GM23248 (cell line): ENCODE results near the gene LSAMP. TPM values are rescaled to one million over a fixed set of nuclear protein-coding genes. Genes with fewer than 3 reads are reported as not detected.

Experiments used
- DNase-seq: peaks from one replicate; pipeline ENCODE4 v3.0.0-alpha.2; 2015
- H2AFZ ChIP-seq: fragments of 200-600 bp; sonication (generic); 2 replicates; pipeline ENCODE4 v1.6.1; 2016; ENCODE audit warnings: antibody characterized with exemption
- H3F3A ChIP-seq: fragments of 200-600 bp; sonication (generic); 2 replicates; pipeline ENCODE4 v1.6.1; 2016; ENCODE audit warnings: mild to moderate bottlenecking, antibody characterized with exemption, mixed run types; ENCODE audit not compliant: insufficient read depth
- H3K27ac ChIP-seq: fragments of 200-600 bp; sonication (generic); 2 replicates; pipeline ENCODE4 v1.5.1; 2016; ENCODE audit warnings: mild to moderate bottlenecking
- H3K27me3 ChIP-seq: fragments of 200-600 bp; sonication (generic); replicated peaks from 2 replicates; pipeline ENCODE4 v1.6.1; 2016; ENCODE audit warnings: mild to moderate bottlenecking; ENCODE audit not compliant: insufficient read depth
- H3K36me3 ChIP-seq: fragments of 200-600 bp; sonication (generic); 2 replicates; pipeline ENCODE4 v1.6.1; 2016; ENCODE audit warnings: low read depth, mild to moderate bottlenecking
- H3K4me1 ChIP-seq: fragments of 200-600 bp; sonication (generic); 2 replicates; pipeline ENCODE4 v1.6.1; 2016; ENCODE audit warnings: mild to moderate bottlenecking; ENCODE audit not compliant: insufficient read depth
- H3K4me2 ChIP-seq: fragments of 200-600 bp; sonication (generic); one replicate; pipeline ENCODE4 v1.6.1; 2016; ENCODE audit warnings: mild to moderate bottlenecking; ENCODE audit not compliant: unreplicated experiment
- H3K4me3 ChIP-seq: fragments of 200-600 bp; sonication (generic); 2 replicates; pipeline ENCODE4 v1.5.1; 2016; ENCODE audit warnings: mild to moderate bottlenecking
- H3K79me2 ChIP-seq: fragments of 200-600 bp; sonication (generic); 2 replicates; pipeline ENCODE4 v1.6.1; 2016; ENCODE audit warnings: mild to moderate bottlenecking; ENCODE audit not compliant: insufficient read depth
- H3K9ac ChIP-seq: fragments of 200-600 bp; sonication (generic); 2 replicates; pipeline ENCODE4 v1.6.1; 2016; ENCODE audit warnings: mild to moderate bottlenecking
- H3K9me2 ChIP-seq: fragments of 200-600 bp; sonication (generic); 2 replicates; pipeline ENCODE4 v1.6.1; 2016; ENCODE audit warnings: mixed run types, mild to moderate bottlenecking, moderate library complexity; ENCODE audit not compliant: insufficient read depth
- H3K9me3 ChIP-seq: fragments of 200-600 bp; sonication (generic); one replicate; pipeline ENCODE4 v1.6.1; 2017; ENCODE audit warnings: low read depth
- H4K20me1 ChIP-seq: fragments of 200-600 bp; sonication (generic); 2 replicates; pipeline ENCODE4 v1.6.0; 2016; ENCODE audit not compliant: insufficient read depth
- EZH2 ChIP-seq: fragments of 200-600 bp; sonication (generic); IDR thresholded peaks from 2 replicates; pipeline ENCODE4 v1.6.1; 2018; ENCODE audit warnings: antibody characterized with exemption, mild to moderate bottlenecking; ENCODE audit not compliant: insufficient read depth, poor library complexity, severe bottlenecking
- EZH2phosphoT487 ChIP-seq: fragments of 200-600 bp; sonication (generic); IDR thresholded peaks from 2 replicates; pipeline ENCODE4 v1.6.1; 2018; ENCODE audit warnings: antibody characterized with exemption, moderate library complexity, mild to moderate bottlenecking, low read depth; ENCODE audit not compliant: insufficient read depth
- WGBS, 2 experiments: methylation state at CpG; one replicate each; pipeline ENCODE4 v1.1.6; 2015 to 2017; ENCODE audit warnings: low lambda C conversion rate in 2 of 2, low coverage in 1 of 2; ENCODE audit errors: missing lambda C conversion rate in 2 of 2; 5-methylcytosine and 5-hydroxymethylcytosine counted together
- in situ Hi-C: fragments of 300-500 bp; cut with MboI; formaldehyde crosslinking; loops from 2 replicates; pipeline ENCODE4 v1.15.0; 2020
- polyA plus RNA-seq: library from polyadenylated mRNA; unstranded; fragments of >200 nt; fragmentation: Nextera tagmentation; extraction: Ambion mirVana; gene quantifications from 2 replicates; pipeline ENCODE4 v1.2.1, GENCODE V29; 2016
- total RNA-seq: library from RNA; depleted of rRNA; stranded (reverse); fragments of >200 nt; shearing (Covaris generic); gene quantifications from 2 replicates; pipeline ENCODE4 v1.2.3, GENCODE V29; 2014

Gene LSAMP
- total and polyA plus RNA-seq, 2 experiments from 2014 or later: 4.5 to 9.3 TPM

DNA sequence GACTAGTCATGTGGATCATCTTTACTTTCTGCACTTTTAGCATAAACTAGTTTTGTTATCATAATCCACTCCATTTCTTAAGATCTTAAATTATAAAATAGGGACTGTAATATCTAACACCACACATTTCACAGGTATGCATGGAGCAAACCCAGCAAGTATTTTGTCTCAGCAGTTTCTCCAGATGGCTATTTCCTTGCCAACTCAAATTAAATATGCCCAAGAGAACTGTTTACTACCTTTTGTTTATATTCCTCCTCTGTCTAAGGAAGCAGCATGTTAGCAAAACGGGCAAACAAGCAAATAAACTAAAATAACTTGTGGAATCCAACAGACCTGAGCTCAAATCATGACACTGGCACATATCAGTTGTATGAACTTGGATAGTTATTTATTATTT is 379.8 kb downstream of the LSAMP start:
- in situ Hi-C loops: no loop called here
- Histone ChIP-seq H3K79me2 (no peaks in the 10 kb centered on the region), H3K36me3 (no peaks in the 10 kb centered on the region), H3K27ac (no peak overlapping the region), H3F3A (no peaks in the 10 kb centered on the region), H3K4me1 (peaks cover under 1% of the 10 kb centered on the region; the same call in 1 of the 2 replicates), H3K9me2 (no peaks in the 10 kb centered on the region), H4K20me1 (no peaks in the 10 kb centered on the region), H2AFZ (no peak overlapping the region), H3K4me3 (no peak overlapping the region), H3K9ac (no peak overlapping the region), H3K4me2 (no peak overlapping the region), H3K9me3 (no peaks in the 10 kb centered on the region), H3K27me3 (no peaks in the 10 kb centered on the region)
- 87 to 93% methylated on average over 1 of the region's 1 CpG for WGBS, 2 experiments
- TF ChIP-seq EZH2phosphoT487 (no peak), EZH2 (no peak)
- DNase-seq: no peak

GRCh38 chr3:116064646-116065045 is 380.6 kb downstream of the LSAMP start:
- in situ Hi-C loops: no loop called here
- H3F3A ChIP-seq: peaks cover 4% of the 10 kb centered on the region; the same call in 1 of the 2 replicates

GRCh38 chr3:116059421-116060096 is 385.7 kb downstream of the LSAMP start:
- TF ChIP-seq EZH2: no peak
- TF ChIP-seq EZH2phosphoT487: no peak
- Histone ChIP-seq H3K4me2 (peak overlapping the region; percentile 14), H3K9me2 (peaks cover 5% of the 10 kb centered on the region; the same call in 1 of the 2 replicates), H3K27me3 (no peaks in the 10 kb centered on the region), H2AFZ (no peak overlapping the region), H3K4me1 (peaks cover 7% of the 10 kb centered on the region), H3K9me3 (no peaks in the 10 kb centered on the region), H3K36me3 (no peaks in the 10 kb centered on the region), H4K20me1 (no peaks in the 10 kb centered on the region), H3K79me2 (no peaks in the 10 kb centered on the region), H3K4me3 (no peak overlapping the region), H3K9ac (no peak overlapping the region), H3K27ac (no peak overlapping the region), H3F3A (peaks cover 18% of the 10 kb centered on the region)
- in situ Hi-C loops: no loop called here
- peak; percentile 85 for DNase-seq
- WGBS, 2 experiments: 50 to 52% methylated on average over 2 of the region's 2 CpGs

More at GRCh38 chr3:116064646-116065045, 380.6 kb downstream of the LSAMP start:
- no peak overlapping the region for H3K27ac ChIP-seq
- TF ChIP-seq EZH2 (no peak), EZH2phosphoT487 (no peak)
- no peak for DNase-seq
- H3K36me3 ChIP-seq: no peaks in the 10 kb centered on the region
- peaks cover 7% of the 10 kb centered on the region for H3K4me1 ChIP-seq
- H3K4me2 ChIP-seq: no peak overlapping the region
- H3K9me3 ChIP-seq: no peaks in the 10 kb centered on the region
- H3K9me2 ChIP-seq: no peaks in the 10 kb centered on the region
- no peak overlapping the region for H2AFZ ChIP-seq
- H4K20me1 ChIP-seq: no peaks in the 10 kb centered on the region
- no peak overlapping the region for H3K4me3 ChIP-seq
- H3K9ac ChIP-seq: no peak overlapping the region
- WGBS, 2 experiments: 75 to 79% methylated on average over 1 of the region's 1 CpG
- no peaks in the 10 kb centered on the region for H3K27me3 ChIP-seq
- H3K79me2 ChIP-seq: no peaks in the 10 kb centered on the region

DNA sequence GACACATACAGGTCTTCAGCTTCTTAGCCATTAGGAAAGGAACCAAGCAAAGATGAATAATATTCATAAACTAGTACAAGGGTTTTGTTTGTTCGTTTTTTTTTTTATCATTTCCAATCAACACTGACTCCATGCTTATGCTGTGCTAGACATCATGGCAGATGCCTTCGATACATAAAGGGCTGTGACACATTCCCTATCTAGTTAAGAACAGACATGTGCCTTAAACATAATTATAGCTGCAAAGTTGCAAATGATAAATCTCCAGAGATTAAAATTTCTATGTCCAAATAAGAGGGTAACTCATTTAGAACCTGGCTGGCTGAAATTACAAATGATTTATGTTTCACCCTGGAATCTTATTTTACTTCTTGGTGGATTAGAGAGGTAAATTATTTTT is 386.4 kb downstream of the LSAMP start:
- no peak for DNase-seq
- Histone ChIP-seq H3K4me1 (peaks cover 7% of the 10 kb centered on the region), H2AFZ (no peak overlapping the region), H3K9ac (no peak overlapping the region), H3K27me3 (no peaks in the 10 kb centered on the region), H3K36me3 (no peaks in the 10 kb centered on the region), H3K79me2 (no peaks in the 10 kb centered on the region), H3K4me3 (no peak overlapping the region), H4K20me1 (no peaks in the 10 kb centered on the region), H3K9me2 (peaks cover 5% of the 10 kb centered on the region; the same call in 1 of the 2 replicates), H3F3A (peaks cover 18% of the 10 kb centered on the region), H3K9me3 (no peaks in the 10 kb centered on the region), H3K4me2 (no peak overlapping the region), H3K27ac (no peak overlapping the region)
- TF ChIP-seq EZH2phosphoT487 (no peak), EZH2 (no peak)
- 53 to 54% methylated on average over 2 of the region's 2 CpGs for WGBS, 2 experiments
- in situ Hi-C loops: no loop called here
